Coronary artery (tissue), 2 donors: ENCODE measurements around the gene BCAN.
A peak's percentile ranks its signal among the peaks of the same experiment; 100 is the strongest.

ENCODE experiments used
- DNase-seq: peaks from one replicate; pipeline ENCODE4 v3.0.0-alpha.2; 2017; ENCODE audit warnings: low spot score
- H3K27ac ChIP-seq, 2 donors: fragments of 200-600 bp; sonication (generic); one replicate each; pipeline ENCODE4 v1.5.1; 2016 to 2019
- H3K4me3 ChIP-seq: fragments of 200-600 bp; sonication (generic); 2 replicates; pipeline ENCODE4 v1.5.1; 2016; ENCODE audit warnings: mild to moderate bottlenecking, moderate library complexity
- CTCF ChIP-seq: fragments of 200-600 bp; sonication (generic); IDR thresholded peaks from one replicate; pipeline ENCODE4 v1.5.1; 2019; ENCODE audit warnings: antibody characterized with exemption

BCAN gene

GRCh38 chr1:156656806-156657740, 15.2 kb downstream of the BCAN start:
- peak; percentile 96 for TF ChIP-seq CTCF
- no peak for DNase-seq
- Histone ChIP-seq H3K27ac (no peak overlapping the region), H3K4me3 (peak overlapping the region; percentile 69)

GRCh38 chr1:156657741-156658319, 15.9 kb downstream of the BCAN start:
- Histone ChIP-seq H3K4me3 (peak overlapping the region; percentile 69), H3K27ac (no peak overlapping the region)
- no peak for DNase-seq
- TF ChIP-seq CTCF: no peak

- TF ChIP-seq CTCF: no peak
- no peak for DNase-seq
- H3K4me3 ChIP-seq: no peak overlapping the region
- H3K27ac ChIP-seq: no peak overlapping the region
These were observed 16.6 kb downstream of the BCAN start for GRCh38 chr1:156658496-156658895.

GRCh38 chr1:156658945-156659574, 17.1 kb downstream of the BCAN start:
- Histone ChIP-seq H3K27ac (peak overlapping the region; percentile 80 to 92), H3K4me3 (no peak overlapping the region)
- no peak for DNase-seq
- TF ChIP-seq CTCF: no peak

- Histone ChIP-seq H3K4me3 (peak overlapping the region; percentile 32), H3K27ac (peak overlapping the region; percentile 80 to 92)
- no peak for DNase-seq
- TF ChIP-seq CTCF: no peak
These were observed 17.7 kb downstream of the BCAN start for GRCh38 chr1:156659661-156659987.

- peak; percentile 93 for TF ChIP-seq CTCF
- H3K4me3 ChIP-seq: peak overlapping the region; percentile 32
- H3K27ac ChIP-seq: peak overlapping the region; percentile 80 to 92
- DNase-seq: peak; percentile 98
These were observed 18.3 kb downstream of the BCAN start for GRCh38 chr1:156659988-156660751.
